Measurements from ENCODE around the gene KIF3B. TPM values are rescaled to one million over a fixed set of nuclear protein-coding genes. Genes with fewer than 3 reads are reported as not detected.
"Not testable (repeated sequence)": the region's sequence is repeated elsewhere in the genome, so short reads cannot be mapped to it uniquely, and the experiment has no call there.

Gene KIF3B
- total RNA-seq, 4 donors from 2014 or later = 4.8 to 8.7 (median 6.4) TPM

GRCh38 chr20:32320305-32320704 is 42.9 kb downstream of the KIF3B start:
- H3K27me3 ChIP-seq = no peaks in the 10 kb centered on the region
- intact Hi-C loops (cut with DNase I; ENCODE audit: low total_unique reads) (no loop called here), in situ Hi-C loops (cut with MboI; ENCODE audit: low sequenced_read_pairs in 4 of 4) (no loop called here)
- no peak overlapping the region for H3K4me3 ChIP-seq
- H3K36me3 ChIP-seq = peaks cover 0 to 31% of the 10 kb centered on the region in 2 donors
- TF ChIP-seq CTCF (IDR thresholded peaks at IDR 0.05 in 4 of 5, conservative IDR thresholded peaks at IDR 0.05 in 1 of 5) = no peak
- no peak for TF ChIP-seq POLR2A (IDR thresholded peaks at IDR 0.05)
- ATAC-seq (no peak), DNase-seq (no peak)
- H3K4me1 ChIP-seq = no peaks in the 10 kb centered on the region
- H3K27ac ChIP-seq = no peak overlapping the region
- no peaks in the 10 kb centered on the region for H3K9me3 ChIP-seq

- H3K9me3 ChIP-seq = no peaks in the 10 kb centered on the region
- peaks cover 0 to 25% of the 10 kb centered on the region in 2 donors for H3K36me3 ChIP-seq
- no peaks in the 10 kb centered on the region for H3K27me3 ChIP-seq
- H3K4me1 ChIP-seq = no peaks in the 10 kb centered on the region
- DNase-seq (no peak), ATAC-seq (no peak)
- H3K27ac ChIP-seq = no peak overlapping the region
- intact Hi-C loops (cut with DNase I; ENCODE audit: low total_unique reads) (no loop called here), in situ Hi-C loops (cut with MboI; ENCODE audit: low sequenced_read_pairs in 4 of 4) (no loop called here)
- H3K4me3 ChIP-seq = no peak overlapping the region
- TF ChIP-seq CTCF (IDR thresholded peaks at IDR 0.05 in 4 of 5, conservative IDR thresholded peaks at IDR 0.05 in 1 of 5) (no peak), POLR2A (IDR thresholded peaks at IDR 0.05) (no peak)
These were observed 43.9 kb downstream of the KIF3B start for GRCh38 chr20:32321390-32321789.

GRCh38 chr20:32322260-32322659 is 44.8 kb downstream of the KIF3B start:
- DNase-seq; ATAC-seq; H3K27ac ChIP-seq; H3K27me3 ChIP-seq; in situ Hi-C loops (cut with MboI; ENCODE audit: low sequenced_read_pairs in 4 of 4); H3K4me3 ChIP-seq; H3K4me1 ChIP-seq; H3K9me3 ChIP-seq; intact Hi-C loops (cut with DNase I; ENCODE audit: low total_unique reads): not testable (repeated sequence)
- peaks cover 0 to 17% of the 10 kb centered on the region in 2 donors for H3K36me3 ChIP-seq

GRCh38 chr20:32323761-32324160 is 46.3 kb downstream of the KIF3B start:
- intact Hi-C loops (cut with DNase I; ENCODE audit: low total_unique reads); in situ Hi-C loops (cut with MboI; ENCODE audit: low sequenced_read_pairs in 4 of 4); DNase-seq; ATAC-seq; H3K27ac ChIP-seq; H3K4me3 ChIP-seq; H3K27me3 ChIP-seq; H3K9me3 ChIP-seq; H3K4me1 ChIP-seq: not testable (repeated sequence)
- peaks cover 0 to 13% of the 10 kb centered on the region in 2 donors for H3K36me3 ChIP-seq

- H3K27ac ChIP-seq = no peak overlapping the region
- intact Hi-C loops (cut with DNase I; ENCODE audit: low total_unique reads) = no loop called here
- ATAC-seq = peak in 1 of 2 donors; percentile 58
These were observed 48.5 kb downstream of the KIF3B start for GRCh38 chr20:32325706-32326503.

More at GRCh38 chr20:32325706-32326503, 48.5 kb downstream of the KIF3B start:
- Histone ChIP-seq H3K36me3 (peaks cover 2 to 22% of the 10 kb centered on the region in 2 donors), H3K9me3 (no peaks in the 10 kb centered on the region), H3K4me1 (no peaks in the 10 kb centered on the region), H3K27me3 (no peaks in the 10 kb centered on the region), H3K4me3 (no peak overlapping the region)
- in situ Hi-C loops (cut with MboI; ENCODE audit: low sequenced_read_pairs in 4 of 4) = no loop called here
- DNase-seq = no peak
- no peak for TF ChIP-seq POLR2A (IDR thresholded peaks at IDR 0.05)
- TF ChIP-seq CTCF (IDR thresholded peaks at IDR 0.05 in 4 of 5, conservative IDR thresholded peaks at IDR 0.05 in 1 of 5) = no peak
